Left lung (tissue), 14 donors: Measurements from ENCODE around the gene HDAC1. TPM values are rescaled to one million over a fixed set of nuclear protein-coding genes. Genes with fewer than 3 reads are reported as not detected.

Source experiments
- ATAC-seq: fragments of 200-7000 bp; cut with Tn5 transposase; one replicate; pipeline ENCODE4 v1.9.1; 2020; ENCODE audit warnings: moderate library complexity
- DNase-seq, 4 donors: peaks; one replicate each; pipeline ENCODE4 v3.0.0-alpha.2; 2013 to 2020
- H3K27ac ChIP-seq, 2 donors: fragments of 200-600 bp; sonication (generic) in 1 of 2; one replicate each; pipeline versions ENCODE4 v1.5.0 to v1.8.0; 2020 to 2021
- H3K27me3 ChIP-seq, 2 donors: fragments of 200-600 bp; sonication (generic) in 1 of 2; one replicate each; pipeline versions ENCODE4 v1.5.0 to v1.8.0; 2020 to 2021
- H3K36me3 ChIP-seq, 2 donors: fragments of 200-600 bp; sonication (generic) in 1 of 2; one replicate each; pipeline versions ENCODE4 v1.5.0 to v1.8.0; 2020 to 2021
- H3K4me1 ChIP-seq, 2 donors: fragments of 200-600 bp; one replicate each; pipeline ENCODE4 v1.8.0; 2021
- H3K4me3 ChIP-seq, 2 donors: fragments of 200-600 bp; sonication (generic) in 1 of 2; one replicate each; pipeline versions ENCODE4 v1.5.0 to v1.8.0; 2020 to 2021; ENCODE audit warnings: mild to moderate bottlenecking in 1 of 2
- H3K9me3 ChIP-seq, 2 donors: fragments of 200-600 bp; sonication (generic) in 1 of 2; one replicate each; pipeline versions ENCODE4 v1.5.0 to v1.8.0; 2020 to 2021
- intact Hi-C, 2 donors: fragments of 100-400 bp; cut with DNase I; formaldehyde crosslinking; loops; one replicate each; pipeline versions ENCODE4 v1.11.2 to v1.14.2; 2022
- long read RNA-seq, 12 donors: library from polyadenylated mRNA in 2 of 12; unstranded in 2 of 12; transcript quantifications; one replicate each; pipeline ENCODE4 v2.0.0 and lab custom pipeline, GENCODE V29; 2019 to 2026
- polyA plus RNA-seq, 6 donors: library from polyadenylated mRNA; unstranded; fragments of 120-200 nt; gene quantifications; one replicate each; pipeline ENCODE4 v1.2.1, GENCODE V29; 2013; ENCODE audit not compliant: insufficient read length in 6 of 6
- total RNA-seq, 2 donors: library from RNA; stranded (reverse); fragmentation: NEBNext Ultra II Directional; extraction: Animal tissue kit (Norgen Biotek cat#: 25700); gene quantifications; one replicate each; pipeline ENCODE4 v1.2.1, GENCODE V29; 2021
- TF ChIP-seq, protein P1 (sequence below), 2 donors: fragments of 200-600 bp; sonication (generic) in 1 of 2; IDR thresholded peaks; one replicate each; pipeline versions ENCODE4 v1.5.0 to v1.8.0; 2021; ENCODE audit warnings: antibody characterized with exemption in 2 of 2
- donor health status: DM: no; HTN: yes; CAD: no.
- donor health status: DM: no; HTN: no; CAD: no.

HDAC1 gene
- total RNA-seq: 10 to 100 TPM; 61.8 to 72.7 TPM
- polyA plus RNA-seq: 100 to 1,000 TPM; 146 to 193 (median 167) TPM
- long read RNA-seq, donor 1, transcript HDAC1-206 (7 exons, 2,409 nt): minor isoform, 6 of 82 reads
- long read RNA-seq, donor 1, transcript HDAC1-201 (14 exons, 2,124 nt): major isoform, 25 of 82 reads
- long read RNA-seq, donor 1, partial matches to known transcripts: 49 of 82 reads
- long read RNA-seq, donor 1, other reads (novel, unspliced or antisense): 0 of 82 reads
- long read RNA-seq, donor 2, transcript HDAC1-201 (14 exons, 2,124 nt): major isoform, 29 of 843 reads
- long read RNA-seq, donor 2, partial matches to known transcripts: 753 of 843 reads
- long read RNA-seq, donor 2, other reads (novel, unspliced or antisense): 55 of 843 reads
- long read RNA-seq, donor 3, transcript HDAC1-201 (14 exons, 2,124 nt): major isoform, 35 of 68 reads
- long read RNA-seq, donor 3, partial matches to known transcripts: 30 of 68 reads
- long read RNA-seq, donor 3, other reads (novel, unspliced or antisense): 0 of 68 reads
- long read RNA-seq, donor 4, transcript HDAC1-201 (14 exons, 2,124 nt): major isoform, 13 of 21 reads
- long read RNA-seq, donor 4, partial matches to known transcripts: 7 of 21 reads
- long read RNA-seq, donor 4, other reads (novel, unspliced or antisense): 1 of 21 reads
- long read RNA-seq, donor 5, transcript HDAC1-206 (7 exons, 2,409 nt): minor isoform, 5 of 52 reads
- long read RNA-seq, donor 5, transcript HDAC1-201 (14 exons, 2,124 nt): major isoform, 25 of 52 reads
- long read RNA-seq, donor 5, partial matches to known transcripts: 21 of 52 reads
- long read RNA-seq, donor 5, other reads (novel, unspliced or antisense): 0 of 52 reads
- long read RNA-seq, donor 6, transcript HDAC1-201 (14 exons, 2,124 nt): major isoform, 35 of 85 reads
- long read RNA-seq, donor 6, partial matches to known transcripts: 45 of 85 reads
- long read RNA-seq, donor 6, other reads (novel, unspliced or antisense): 0 of 85 reads
- long read RNA-seq, donor 7, transcript HDAC1-201 (14 exons, 2,124 nt): major isoform, 16 of 82 reads
- long read RNA-seq, donor 7, transcript HDAC1-206 (7 exons, 2,409 nt): minor isoform, 5 of 82 reads
- long read RNA-seq, donor 7, partial matches to known transcripts: 58 of 82 reads
- long read RNA-seq, donor 7, other reads (novel, unspliced or antisense): 0 of 82 reads
- long read RNA-seq, donor 8, transcript HDAC1-201 (14 exons, 2,124 nt): major isoform, 27 of 71 reads
- long read RNA-seq, donor 8, transcript HDAC1-206 (7 exons, 2,409 nt): minor isoform, 5 of 71 reads
- long read RNA-seq, donor 8, partial matches to known transcripts: 39 of 71 reads
- long read RNA-seq, donor 8, other reads (novel, unspliced or antisense): 0 of 71 reads
- long read RNA-seq, donor 9: 0 reads
- long read RNA-seq, donor 10, transcript HDAC1-201 (14 exons, 2,124 nt): major isoform, 5 of 6 reads
- long read RNA-seq, donor 10, partial matches to known transcripts: 0 of 6 reads
- long read RNA-seq, donor 10, other reads (novel, unspliced or antisense): 1 of 6 reads
- long read RNA-seq, donor 11, transcript HDAC1-201 (14 exons, 2,124 nt): major isoform, 5 of 1,112 reads
- long read RNA-seq, donor 11, partial matches to known transcripts: 1,064 of 1,112 reads
- long read RNA-seq, donor 11, other reads (novel, unspliced or antisense): 39 of 1,112 reads
- long read RNA-seq, donor 12, transcript HDAC1-201 (14 exons, 2,124 nt): major isoform, 31 of 589 reads
- long read RNA-seq, donor 12, partial matches to known transcripts: 541 of 589 reads
- long read RNA-seq, donor 12, other reads (novel, unspliced or antisense): 12 of 589 reads

- Histone ChIP-seq H3K9me3 (no peaks in the 10 kb centered on the region), H3K27me3 (no peaks in the 10 kb centered on the region), H3K4me1 (peaks cover 3 to 37% of the 10 kb centered on the region in 2 donors), H3K36me3 (no peaks in the 10 kb centered on the region), H3K4me3 (peak within 1 kb of the TSS; percentile 62 to 89), H3K27ac (peak within 1 kb of the TSS; percentile 85 to 91)
- ATAC-seq (peak; percentile 99), DNase-seq (peak; percentile 88 to 98 (median 96))
- intact Hi-C loops: no loop called here
- TF ChIP-seq, protein P1, sequence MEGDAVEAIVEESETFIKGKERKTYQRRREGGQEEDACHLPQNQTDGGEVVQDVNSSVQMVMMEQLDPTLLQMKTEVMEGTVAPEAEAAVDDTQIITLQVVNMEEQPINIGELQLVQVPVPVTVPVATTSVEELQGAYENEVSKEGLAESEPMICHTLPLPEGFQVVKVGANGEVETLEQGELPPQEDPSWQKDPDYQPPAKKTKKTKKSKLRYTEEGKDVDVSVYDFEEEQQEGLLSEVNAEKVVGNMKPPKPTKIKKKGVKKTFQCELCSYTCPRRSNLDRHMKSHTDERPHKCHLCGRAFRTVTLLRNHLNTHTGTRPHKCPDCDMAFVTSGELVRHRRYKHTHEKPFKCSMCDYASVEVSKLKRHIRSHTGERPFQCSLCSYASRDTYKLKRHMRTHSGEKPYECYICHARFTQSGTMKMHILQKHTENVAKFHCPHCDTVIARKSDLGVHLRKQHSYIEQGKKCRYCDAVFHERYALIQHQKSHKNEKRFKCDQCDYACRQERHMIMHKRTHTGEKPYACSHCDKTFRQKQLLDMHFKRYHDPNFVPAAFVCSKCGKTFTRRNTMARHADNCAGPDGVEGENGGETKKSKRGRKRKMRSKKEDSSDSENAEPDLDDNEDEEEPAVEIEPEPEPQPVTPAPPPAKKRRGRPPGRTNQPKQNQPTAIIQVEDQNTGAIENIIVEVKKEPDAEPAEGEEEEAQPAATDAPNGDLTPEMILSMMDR (IDR thresholded peaks at IDR 0.05): no peak
These were observed at the start of gene HDAC1 for GRCh38 chr1:32291708-32292538. TSS of gene HDAC1 (plus strand) at chr1:32292083. CDS start at chr1:32292170, 87 bp downstream.

DNA sequence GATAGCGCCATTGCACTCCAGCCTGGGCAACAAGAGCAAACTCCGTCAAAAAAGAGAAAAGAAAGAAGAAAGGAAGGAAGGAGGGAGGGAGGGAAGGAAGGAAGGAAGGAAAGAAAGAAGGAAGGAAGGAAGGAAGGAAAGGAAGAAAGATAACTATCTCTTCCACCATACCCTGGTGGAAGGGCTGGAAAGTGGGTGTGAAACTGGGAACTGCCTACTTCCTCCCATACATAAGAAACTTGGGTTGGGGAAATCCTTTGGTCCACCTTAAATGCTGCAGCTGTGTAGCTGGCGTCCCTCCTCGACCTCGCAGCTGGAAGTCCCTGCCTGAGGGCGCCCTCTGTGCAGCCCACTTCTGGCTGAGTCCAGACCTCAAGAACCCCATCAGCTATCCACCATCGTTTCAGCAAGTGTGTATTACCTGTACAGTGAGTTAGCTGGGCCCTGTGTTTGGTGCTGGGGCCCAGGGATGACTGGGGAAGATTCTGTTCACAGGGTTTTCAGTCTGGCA is 49.5 kb upstream of the HDAC1 start:
- Histone ChIP-seq H3K27ac (peak overlapping the region in 1 of 2 donors; percentile 37), H3K9me3 (no peaks in the 10 kb centered on the region), H3K27me3 (peaks cover 0 to 22% of the 10 kb centered on the region in 2 donors), H3K4me3 (peak overlapping the region in 1 of 2 donors; percentile 11), H3K36me3 (no peaks in the 10 kb centered on the region), H3K4me1 (peaks cover 13 to 42% of the 10 kb centered on the region in 2 donors)
- ATAC-seq (no peak), DNase-seq (peak in 1 of 4 donors; percentile 67)
- TF ChIP-seq, protein P1 (IDR thresholded peaks at IDR 0.05): no peak
- intact Hi-C loops: no loop called here

DNA sequence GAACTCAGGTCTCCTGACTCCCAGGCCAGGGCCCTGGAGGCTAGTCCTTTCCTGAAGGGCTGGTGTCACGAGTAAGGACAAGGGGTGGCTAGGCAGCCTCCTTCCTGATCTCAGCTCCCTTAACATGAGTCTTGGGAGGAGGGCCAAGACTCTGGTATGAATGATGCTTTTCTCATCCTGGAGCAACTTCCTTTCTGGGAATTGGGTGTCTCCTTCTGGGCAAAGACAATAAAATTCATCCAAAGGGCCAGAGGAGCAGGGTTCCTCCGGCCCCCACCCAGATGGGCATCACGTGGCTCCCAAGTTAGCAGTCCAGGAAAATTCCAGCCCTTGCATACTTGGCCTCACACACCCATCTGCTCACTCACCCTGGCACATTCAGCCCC is 45.0 kb upstream of the HDAC1 start, which contains the start of gene FAM167B:
Gene FAM167B, plus strand, starts transcription at position 335 of the 386 bp plus-strand sequence. CDS start 200 bp downstream, outside the sequence.
- Histone ChIP-seq H3K4me3 (peak within 1 kb of the TSS in 1 of 2 donors; percentile 28), H3K4me1 (peaks cover 12 to 60% of the 10 kb centered on the region in 2 donors), H3K36me3 (no peaks in the 10 kb centered on the region), H3K27me3 (no peaks in the 10 kb centered on the region), H3K27ac (peak within 1 kb of the TSS; percentile 59 to 75), H3K9me3 (no peaks in the 10 kb centered on the region)
- peak in 1 of 4 donors; percentile 36 for DNase-seq
- ATAC-seq: peak; percentile 16
- intact Hi-C loops: no loop called here
- TF ChIP-seq, protein P1 (IDR thresholded peaks at IDR 0.05): no peak
